Dedifferentiated amniotic fluid mesenchymal stem cell (primary cell): Measurements from ENCODE around the gene EGFR.

Experiments
- DNase-seq: peaks from one replicate; pipeline ENCODE4 v3.0.0-alpha.2; 2016; ENCODE audit errors: extremely low spot score

EGFR gene

GRCh38 chr7:55063061-55063460 lies 44.2 kb downstream of the EGFR start:
- no peak for DNase-seq

GRCh38 chr7:55063633-55064032 lies 44.8 kb downstream of the EGFR start:
- peak; percentile 39 for DNase-seq

GRCh38 chr7:55065079-55065478 lies 46.3 kb downstream of the EGFR start:
- peak; percentile 89 for DNase-seq

- DNase-seq: peak; percentile 91
These were observed 46.9 kb downstream of the EGFR start for GRCh38 chr7:55065511-55066229.

- no peak for DNase-seq
These were observed 47.7 kb downstream of the EGFR start for GRCh38 chr7:55066524-55066923.

GRCh38 chr7:55066938-55067337 lies 48.1 kb downstream of the EGFR start:
- DNase-seq: no peak

- no peak for DNase-seq
These were observed 48.9 kb downstream of the EGFR start for GRCh38 chr7:55067748-55068147.

- no peak for DNase-seq
These were observed 50.5 kb downstream of the EGFR start for GRCh38 chr7:55069271-55069792.

GRCh38 chr7:55070271-55070743 lies 51.5 kb downstream of the EGFR start:
- DNase-seq: no peak

GRCh38 chr7:55070854-55071253 lies 52.0 kb downstream of the EGFR start:
- DNase-seq: no peak

- DNase-seq: no peak
These were observed 52.8 kb downstream of the EGFR start for GRCh38 chr7:55071411-55072175.

GRCh38 chr7:55072251-55072650 lies 53.4 kb downstream of the EGFR start:
- no peak for DNase-seq

GRCh38 chr7:55073051-55073511 lies 54.3 kb downstream of the EGFR start:
- peak; percentile 66 for DNase-seq

- peak; percentile 55 for DNase-seq
These were observed 55.2 kb downstream of the EGFR start for GRCh38 chr7:55073976-55074528.

GRCh38 chr7:55075464-55076021 lies 56.7 kb downstream of the EGFR start:
- no peak for DNase-seq

GRCh38 chr7:55077561-55078410 lies 59.0 kb downstream of the EGFR start:
- no peak for DNase-seq

GRCh38 chr7:55078465-55079372 lies 59.9 kb downstream of the EGFR start:
- no peak for DNase-seq

- no peak for DNase-seq
These were observed 61.3 kb downstream of the EGFR start for GRCh38 chr7:55080000-55080623.

GRCh38 chr7:55081068-55081467 lies 62.3 kb downstream of the EGFR start:
- DNase-seq: no peak
